C4-2B (cell line): ENCODE data around the gene ERC2.

ENCODE experiments used
- CTCF ChIP-seq: fragments of 450-650 bp; conservative IDR thresholded peaks from 2 replicates; pipeline ENCODE4 v1.5.1; 2017; ENCODE audit warnings: mild to moderate bottlenecking
- ZFX ChIP-seq: fragments of 450-650 bp; IDR thresholded peaks from 2 replicates; pipeline ENCODE4 v1.6.1; 2017

- TF ChIP-seq CTCF (no peak), ZFX (no peak)
Measured at GRCh38 chr3:55621026-55621422, 847.2 kb downstream of the ERC2 start.
